GM12878 (cell line): ENCODE results near the gene EEIG2. TPM values are rescaled to one million over a fixed set of nuclear protein-coding genes. Genes with fewer than 3 reads are reported as not detected.

ENCODE experiments used
- ATAC-seq: fragments of 200-7000 bp; cut with Tn5 transposase; 3 replicates; pipeline ENCODE4 v1.9.1; 2020; ENCODE audit warnings: mild to moderate bottlenecking, moderate library complexity
- BruUV-seq: library from RNA; stranded (reverse); fragments of 400-500 nt; replicated peaks from 2 replicates; lab custom pipeline; 2021; lab: Mats Ljungman, UMichigan
- CTCF ChIA-PET: fragments of 300-600 bp; sonication (Branson Sonifier 250); formaldehyde crosslinking; extraction: SDS; loops from one replicate; lab custom pipeline; 2021; ENCODE audit warnings: inconsistent platforms; lab: Yijun Ruan, JAX
- POLR2A ChIA-PET: fragments of 350-600 bp; formaldehyde crosslinking; extraction: SDS; loops from one replicate; lab custom pipeline; 2021; ENCODE audit warnings: inconsistent platforms; lab: Charles Lee
- RAD21 ChIA-PET: fragments of 300-600 bp; sonication (Branson Sonifier 250); formaldehyde crosslinking; loops from one replicate; lab custom pipeline; 2023; ENCODE audit warnings: antibody characterized with exemption; ENCODE audit not compliant: unreplicated experiment; lab: Charles Lee
- SMC1A ChIA-PET: fragments of 300-600 bp; sonication (Branson Sonifier 250); formaldehyde crosslinking; loops from one replicate; lab custom pipeline; 2023; ENCODE audit not compliant: unreplicated experiment, uncharacterized antibody; lab: Charles Lee
- DNase-seq: peaks from one replicate; pipeline ENCODE4 v3.0.0-alpha.2; 2011; ENCODE audit warnings: low read depth, low spot score
- FAIRE-seq: peaks from 3 replicates; lab custom pipeline; 2011; peaks lifted over from hg19 to GRCh38; lab: Jason Lieb, UNC
- H2AFZ ChIP-seq: 2 replicates; pipeline ENCODE4 v1.6.0; 2011; ENCODE audit warnings: low read depth, low read length, control low read depth; ENCODE audit not compliant: control insufficient read depth
- H3K27ac ChIP-seq: 2 replicates; pipeline ENCODE4 v1.5.1; 2011; ENCODE audit warnings: control low read depth; ENCODE audit not compliant: control insufficient read depth, insufficient read depth
- H3K27me3 ChIP-seq, 2 experiments: replicated peaks in 1 of 2; 2 replicates each; pipeline versions ENCODE4 v1.6.0 to v1.6.1; 2011; ENCODE audit warnings: low read length in 1 of 2; ENCODE audit not compliant: control insufficient read depth in 2 of 2, insufficient read depth in 2 of 2
- H3K36me3 ChIP-seq, 2 experiments: 2 replicates each; pipeline ENCODE4 v1.5.1; 2011; ENCODE audit warnings: low read length in 1 of 2; ENCODE audit not compliant: control insufficient read depth in 2 of 2, insufficient read depth in 2 of 2
- H3K4me1 ChIP-seq: 2 replicates; pipeline ENCODE4 v1.6.1; 2011; ENCODE audit warnings: mild to moderate bottlenecking, low read length, moderate library complexity, mixed read lengths; ENCODE audit not compliant: control insufficient read depth, insufficient read depth
- H3K4me2 ChIP-seq: 2 replicates; pipeline ENCODE4 v1.6.0; 2011; ENCODE audit warnings: control low read depth; ENCODE audit not compliant: control insufficient read depth, insufficient read depth
- H3K4me3 ChIP-seq: fragments of 200-600 bp; sonication (generic); 2 replicates; pipeline ENCODE4 v1.5.1; 2016
- H3K79me2 ChIP-seq: 2 replicates; pipeline ENCODE4 v1.6.0; 2011; ENCODE audit warnings: low read length; ENCODE audit not compliant: control insufficient read depth, insufficient read depth
- H3K9ac ChIP-seq: 2 replicates; pipeline ENCODE4 v1.8.0; 2011; ENCODE audit warnings: low read length, control low read depth, mixed read lengths; ENCODE audit not compliant: control insufficient read depth, insufficient read depth
- H3K9me3 ChIP-seq: replicated peaks from 3 replicates; pipeline ENCODE4 v1.5.1; 2011; ENCODE audit warnings: mild to moderate bottlenecking, low read length; ENCODE audit not compliant: control insufficient read depth, insufficient read depth
- H4K20me1 ChIP-seq: 2 replicates; pipeline ENCODE4 v1.6.0; 2011; ENCODE audit not compliant: control insufficient read depth, insufficient read depth
- BMI1 ChIP-seq: fragments of 450-650 bp; IDR thresholded peaks from 2 replicates; pipeline ENCODE4 v1.6.1; 2016; ENCODE audit warnings: mild to moderate bottlenecking, moderate library complexity, borderline replicate concordance
- CBX5 ChIP-seq: sonication (generic); IDR thresholded peaks from 2 replicates; pipeline ENCODE4 v1.6.1; 2016; ENCODE audit warnings: low read depth, moderate library complexity, mild to moderate bottlenecking, inconsistent platforms
- ESRRA ChIP-seq: IDR thresholded peaks from 2 replicates; pipeline ENCODE4 v1.6.1; 2012; ENCODE audit warnings: mild to moderate bottlenecking, low read length, improper control_type of control experiment
- FOS ChIP-seq: IDR thresholded peaks from 3 replicates; pipeline ENCODE4 v1.6.1; 2011; ENCODE audit warnings: borderline replicate concordance; ENCODE audit not compliant: insufficient read length; ENCODE audit errors: extremely low read depth
- JUNB ChIP-seq: IDR thresholded peaks from 2 replicates; pipeline ENCODE4 v1.6.1; 2016; ENCODE audit warnings: antibody characterized with exemption, mild to moderate bottlenecking
- KLF5 ChIP-seq: fragments of 450-650 bp; IDR thresholded peaks from 2 replicates; pipeline ENCODE4 v1.6.1; 2014; ENCODE audit warnings: mild to moderate bottlenecking; ENCODE audit not compliant: partially characterized antibody
- MTA2 ChIP-seq: fragments of 450-650 bp; IDR thresholded peaks from 2 replicates; pipeline ENCODE4 v1.6.1; 2016; ENCODE audit warnings: low read depth, mild to moderate bottlenecking, moderate library complexity
- NFYB ChIP-seq: IDR thresholded peaks from 2 replicates; pipeline ENCODE4 v1.6.1; 2011; ENCODE audit warnings: low read depth, mild to moderate bottlenecking, low read length, improper control_type of control experiment, moderate library complexity; ENCODE audit not compliant: insufficient read depth
- PAX8 ChIP-seq: fragments of 450-650 bp; IDR thresholded peaks from 2 replicates; pipeline ENCODE4 v1.6.1; 2017; ENCODE audit warnings: mild to moderate bottlenecking, moderate library complexity
- RAD51 ChIP-seq: fragments of 450-650 bp; IDR thresholded peaks from 2 replicates; pipeline ENCODE4 v1.6.1; 2016; ENCODE audit warnings: moderate library complexity, mild to moderate bottlenecking, inconsistent platforms
- SMAD5 ChIP-seq: IDR thresholded peaks from 2 replicates; pipeline ENCODE4 v1.6.1; 2016; ENCODE audit warnings: antibody characterized with exemption, low read depth
- SPI1 ChIP-seq: IDR thresholded peaks from 2 replicates; pipeline ENCODE4 v1.6.1; 2011; ENCODE audit warnings: low read depth, mild to moderate bottlenecking, low read length, moderate library complexity, borderline replicate concordance; ENCODE audit not compliant: insufficient read depth
- TBL1XR1 ChIP-seq: IDR thresholded peaks from 2 replicates; pipeline ENCODE4 v1.6.1; 2012; ENCODE audit warnings: low read depth, low read length, improper control_type of control experiment
- YY1 ChIP-seq: IDR thresholded peaks from 2 replicates; pipeline ENCODE4 v1.6.1; 2011; ENCODE audit warnings: low read depth, mild to moderate bottlenecking, low read length
- WGBS: methylation state at CpG from one replicate; pipeline ENCODE4 v1.1.6; 2016; ENCODE audit warnings: low lambda C conversion rate; ENCODE audit not compliant: insufficient replicate concordance, insufficient coverage; ENCODE audit errors: missing lambda C conversion rate; 5-methylcytosine and 5-hydroxymethylcytosine counted together
- in situ Hi-C: fragments of 300-500 bp; cut with MboI; formaldehyde crosslinking; loops from 9 replicates; pipeline ENCODE4 v1.14.3; 2018; ENCODE audit warnings: mixed read lengths
- intact Hi-C: fragments of 100-400 bp; cut with micrococcal nuclease; formaldehyde crosslinking; loops from one replicate; pipeline ENCODE4 v1.14.2; 2022; ENCODE audit not compliant: unreplicated experiment
- polyA plus RNA-seq, 11 experiments: library from polyadenylated mRNA; depleted of rRNA in 4 of 11; unstranded in 6 of 11; stranded (reverse) in 5 of 11; fragments of >200 nt; fragmentation: Nextera tagmentation in 4 of 11; fragmentation: Illumina TruSeq in 1 of 11; extraction: Ambion mirVana in 4 of 11; extraction: Trizol in 1 of 11; gene quantifications; 1 replicate in 1 of 11; 2 replicates in 10 of 11; pipeline versions ENCODE4 v1.2.1 to v1.2.3, GENCODE V29; 2011 to 2016; ENCODE audit warnings: inconsistent platforms in 2 of 11, missing spikeins in 2 of 11, low read depth in 1 of 11
- total RNA-seq, 4 experiments: library from RNA; depleted of rRNA in 3 of 4; stranded (reverse); fragments of >200 nt in 3 of 4; fragmentation: Illumina TruSeq in 1 of 4; extraction: Trizol in 1 of 4; gene quantifications; 2 replicates each; pipeline versions ENCODE4 v1.2.1 to v1.2.3, GENCODE V29; 2013 to 2021
- TF ChIP-seq, protein P1 (sequence below): fragments of 450-650 bp; formaldehyde crosslinking; IDR thresholded peaks from 2 replicates; pipeline ENCODE4 v1.4.0; 2020; ENCODE audit warnings: mild to moderate bottlenecking, moderate library complexity
- TF ChIP-seq, protein P2 (sequence below): IDR thresholded peaks from 2 replicates; pipeline ENCODE4 v1.6.1; 2011; ENCODE audit warnings: low read depth, mild to moderate bottlenecking, low read length, moderate library complexity, borderline replicate concordance; ENCODE audit errors: extremely low read depth
- TF ChIP-seq, protein P3 (sequence below): fragments of 450-650 bp; IDR thresholded peaks from 2 replicates; pipeline ENCODE4 v1.6.1; 2018; ENCODE audit warnings: borderline replicate concordance, mild to moderate bottlenecking; ENCODE audit not compliant: partially characterized antibody

The EEIG2 gene
- total and polyA plus RNA-seq, 10 of the 15 experiments (the other 5 are each of a cell fraction or from before 2014, with no cell fraction given): 1.4 to 17.2 (median 9.8) TPM

GRCh38 chr1:108551137-108551862 lies 8.6 kb upstream of the EEIG2 start:
- H3K4me2 ChIP-seq: peak overlapping the region; percentile 44
- 50% methylated on average over 2 of the region's 2 CpGs for WGBS
- SMC1A ChIA-PET: interaction anchor here (0.6 to 5.2 kb wide), 7 partner anchors 10 to 54 kb away, joined by 3 to 27 read pairs (median 6); partner anchors contain the start of gene EEIG2
- H3K27ac ChIP-seq: peak overlapping the region; percentile 66
- no peaks in the 10 kb centered on the region for H4K20me1 ChIP-seq
- no peaks in the 10 kb centered on the region for H3K9me3 ChIP-seq
- no TSS peak for BruUV-seq
- no peak overlapping the region; the same call in 1 of the 2 replicates for H2AFZ ChIP-seq
- H3K27me3 ChIP-seq: no peaks in the 10 kb centered on the region
- RAD21 ChIA-PET: interaction anchor here (1.0 to 2.4 kb wide), 6 partner anchors 10 to 141 kb away, joined by 3 to 29 read pairs (median 8); partner anchors contain the start of genes EEIG2 and PRPF38B
- H3K79me2 ChIP-seq: no peaks in the 10 kb centered on the region
- H3K4me3 ChIP-seq: no peak overlapping the region
- intact Hi-C loops (no loop called here), in situ Hi-C loops (no loop called here)
- POLR2A ChIA-PET: interaction anchor here (4.4 kb wide), 1 partner anchor 9 kb away, joined by 24 read pairs; the partner anchor contains the start of gene EEIG2
- no peak overlapping the region for H3K9ac ChIP-seq
- DNase-seq: peak; percentile 70
- ATAC-seq: peak; percentile 97
- CTCF ChIA-PET: interaction anchor here (1.1 to 5.3 kb wide), 5 partner anchors 9 to 61 kb away, joined by 3 to 56 read pairs (median 7); partner anchors contain the start of gene EEIG2
- no peaks in the 10 kb centered on the region for H3K36me3 ChIP-seq
- H3K4me1 ChIP-seq: peaks cover 14% of the 10 kb centered on the region
- peak; percentile 90 for FAIRE-seq
- no peak for TF ChIP-seq NFYB
- TF ChIP-seq FOS: no peak
- TF ChIP-seq CBX5: peak; percentile 72; the same call in 1 of the 2 replicates
- TF ChIP-seq JUNB: peak; percentile 99
- peak; percentile 83 for TF ChIP-seq TBL1XR1
- TF ChIP-seq, protein P1, sequence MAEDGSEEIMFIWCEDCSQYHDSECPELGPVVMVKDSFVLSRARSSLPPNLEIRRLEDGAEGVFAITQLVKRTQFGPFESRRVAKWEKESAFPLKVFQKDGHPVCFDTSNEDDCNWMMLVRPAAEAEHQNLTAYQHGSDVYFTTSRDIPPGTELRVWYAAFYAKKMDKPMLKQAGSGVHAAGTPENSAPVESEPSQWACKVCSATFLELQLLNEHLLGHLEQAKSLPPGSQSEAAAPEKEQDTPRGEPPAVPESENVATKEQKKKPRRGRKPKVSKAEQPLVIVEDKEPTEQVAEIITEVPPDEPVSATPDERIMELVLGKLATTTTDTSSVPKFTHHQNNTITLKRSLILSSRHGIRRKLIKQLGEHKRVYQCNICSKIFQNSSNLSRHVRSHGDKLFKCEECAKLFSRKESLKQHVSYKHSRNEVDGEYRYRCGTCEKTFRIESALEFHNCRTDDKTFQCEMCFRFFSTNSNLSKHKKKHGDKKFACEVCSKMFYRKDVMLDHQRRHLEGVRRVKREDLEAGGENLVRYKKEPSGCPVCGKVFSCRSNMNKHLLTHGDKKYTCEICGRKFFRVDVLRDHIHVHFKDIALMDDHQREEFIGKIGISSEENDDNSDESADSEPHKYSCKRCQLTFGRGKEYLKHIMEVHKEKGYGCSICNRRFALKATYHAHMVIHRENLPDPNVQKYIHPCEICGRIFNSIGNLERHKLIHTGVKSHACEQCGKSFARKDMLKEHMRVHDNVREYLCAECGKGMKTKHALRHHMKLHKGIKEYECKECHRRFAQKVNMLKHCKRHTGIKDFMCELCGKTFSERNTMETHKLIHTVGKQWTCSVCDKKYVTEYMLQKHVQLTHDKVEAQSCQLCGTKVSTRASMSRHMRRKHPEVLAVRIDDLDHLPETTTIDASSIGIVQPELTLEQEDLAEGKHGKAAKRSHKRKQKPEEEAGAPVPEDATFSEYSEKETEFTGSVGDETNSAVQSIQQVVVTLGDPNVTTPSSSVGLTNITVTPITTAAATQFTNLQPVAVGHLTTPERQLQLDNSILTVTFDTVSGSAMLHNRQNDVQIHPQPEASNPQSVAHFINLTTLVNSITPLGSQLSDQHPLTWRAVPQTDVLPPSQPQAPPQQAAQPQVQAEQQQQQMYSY (CRISPR knock-in tag): no peak
- TF ChIP-seq BMI1: peak; percentile 90
- TF ChIP-seq MTA2: peak; percentile 95
- TF ChIP-seq, protein P2, sequence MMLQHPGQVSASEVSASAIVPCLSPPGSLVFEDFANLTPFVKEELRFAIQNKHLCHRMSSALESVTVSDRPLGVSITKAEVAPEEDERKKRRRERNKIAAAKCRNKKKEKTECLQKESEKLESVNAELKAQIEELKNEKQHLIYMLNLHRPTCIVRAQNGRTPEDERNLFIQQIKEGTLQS: no peak
- TF ChIP-seq YY1: no peak
- no peak for TF ChIP-seq SMAD5
- no peak for TF ChIP-seq PAX8
- peak; percentile 97 for TF ChIP-seq SPI1
- 0 out of 2 replicates have a peak, but pooled peaks have one; percentile 16 for TF ChIP-seq RAD51
- no peak for TF ChIP-seq ESRRA
- TF ChIP-seq KLF5: no peak
- TF ChIP-seq, protein P3, sequence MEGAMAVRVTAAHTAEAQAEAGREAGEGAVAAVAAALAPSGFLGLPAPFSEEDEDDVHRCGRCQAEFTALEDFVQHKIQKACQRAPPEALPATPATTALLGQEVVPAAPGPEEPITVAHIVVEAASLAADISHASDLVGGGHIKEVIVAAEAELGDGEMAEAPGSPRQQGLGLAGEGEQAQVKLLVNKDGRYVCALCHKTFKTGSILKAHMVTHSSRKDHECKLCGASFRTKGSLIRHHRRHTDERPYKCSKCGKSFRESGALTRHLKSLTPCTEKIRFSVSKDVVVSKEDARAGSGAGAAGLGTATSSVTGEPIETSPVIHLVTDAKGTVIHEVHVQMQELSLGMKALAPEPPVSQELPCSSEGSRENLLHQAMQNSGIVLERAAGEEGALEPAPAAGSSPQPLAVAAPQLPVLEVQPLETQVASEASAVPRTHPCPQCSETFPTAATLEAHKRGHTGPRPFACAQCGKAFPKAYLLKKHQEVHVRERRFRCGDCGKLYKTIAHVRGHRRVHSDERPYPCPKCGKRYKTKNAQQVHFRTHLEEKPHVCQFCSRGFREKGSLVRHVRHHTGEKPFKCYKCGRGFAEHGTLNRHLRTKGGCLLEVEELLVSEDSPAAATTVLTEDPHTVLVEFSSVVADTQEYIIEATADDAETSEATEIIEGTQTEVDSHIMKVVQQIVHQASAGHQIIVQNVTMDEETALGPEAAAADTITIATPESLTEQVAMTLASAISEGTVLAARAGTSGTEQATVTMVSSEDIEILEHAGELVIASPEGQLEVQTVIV: no peak
